GM21576 (cell line): ENCODE data around the gene PLEK.

Source experiments
- ATAC-seq: cut with Tn5 transposase; IDR thresholded peaks from one replicate; pipeline ENCODE4 v1.9.1; 2021; ENCODE audit warnings: mild to moderate bottlenecking, moderate library complexity; ENCODE audit not compliant: unreplicated experiment

The PLEK gene

DNA sequence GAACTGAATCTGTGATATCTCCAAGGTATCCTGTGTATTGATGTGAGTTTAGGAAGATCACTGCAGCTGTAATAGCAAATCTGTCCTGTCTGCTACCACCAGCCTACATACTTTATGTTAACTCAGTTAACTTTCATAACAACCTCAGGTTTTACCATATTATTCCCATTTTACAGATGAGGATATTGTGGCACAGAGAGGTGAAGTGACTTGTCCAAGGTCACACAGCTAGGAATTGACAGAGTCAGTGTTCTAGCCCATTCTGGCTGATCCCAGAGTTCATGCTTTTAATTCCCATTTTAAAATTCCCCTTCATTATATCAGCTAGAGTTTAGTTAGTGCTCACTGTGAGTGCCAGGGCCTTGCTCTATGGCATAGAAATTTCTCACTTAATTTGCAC lies 49.4 kb downstream of the PLEK start:
- no peak for ATAC-seq

DNA sequence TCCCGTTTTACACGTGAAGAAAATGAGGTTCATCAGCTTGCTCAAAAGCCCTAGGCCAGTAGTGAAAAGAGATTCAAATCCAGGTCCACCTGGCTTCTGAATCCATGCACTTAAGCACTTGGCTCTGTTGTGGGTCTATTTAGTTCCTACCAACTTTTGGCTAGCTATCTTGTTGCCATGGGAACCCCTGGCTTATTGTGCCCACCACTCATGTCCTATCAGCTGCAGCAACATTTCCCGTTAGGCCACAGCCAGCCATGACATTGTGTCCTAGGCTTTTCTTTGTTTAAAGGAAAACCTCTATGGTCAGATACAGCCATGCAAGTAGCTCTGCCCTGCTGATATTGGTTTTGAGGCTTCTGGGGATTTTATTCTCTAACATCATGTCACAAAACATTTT lies 49.8 kb downstream of the PLEK start:
- ATAC-seq: no peak

DNA sequence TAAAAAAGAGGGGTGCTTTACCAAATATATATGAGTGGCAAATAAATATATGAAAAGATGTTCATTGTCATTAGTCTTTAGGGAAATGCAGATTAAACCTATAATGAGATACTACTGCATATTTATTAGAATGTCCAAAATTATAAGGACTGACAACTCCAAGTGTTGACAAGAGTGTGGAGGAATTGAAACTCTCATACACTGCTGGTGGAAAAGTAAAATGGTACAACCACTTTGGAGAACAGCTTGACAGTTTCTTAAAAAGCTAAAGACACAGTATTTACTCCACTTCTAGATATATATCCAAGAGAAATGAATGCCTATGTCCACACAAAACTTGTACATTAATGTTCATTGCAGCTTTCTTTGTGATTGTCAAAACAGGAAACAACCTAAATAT lies 50.4 kb downstream of the PLEK start:
- ATAC-seq: no peak

DNA sequence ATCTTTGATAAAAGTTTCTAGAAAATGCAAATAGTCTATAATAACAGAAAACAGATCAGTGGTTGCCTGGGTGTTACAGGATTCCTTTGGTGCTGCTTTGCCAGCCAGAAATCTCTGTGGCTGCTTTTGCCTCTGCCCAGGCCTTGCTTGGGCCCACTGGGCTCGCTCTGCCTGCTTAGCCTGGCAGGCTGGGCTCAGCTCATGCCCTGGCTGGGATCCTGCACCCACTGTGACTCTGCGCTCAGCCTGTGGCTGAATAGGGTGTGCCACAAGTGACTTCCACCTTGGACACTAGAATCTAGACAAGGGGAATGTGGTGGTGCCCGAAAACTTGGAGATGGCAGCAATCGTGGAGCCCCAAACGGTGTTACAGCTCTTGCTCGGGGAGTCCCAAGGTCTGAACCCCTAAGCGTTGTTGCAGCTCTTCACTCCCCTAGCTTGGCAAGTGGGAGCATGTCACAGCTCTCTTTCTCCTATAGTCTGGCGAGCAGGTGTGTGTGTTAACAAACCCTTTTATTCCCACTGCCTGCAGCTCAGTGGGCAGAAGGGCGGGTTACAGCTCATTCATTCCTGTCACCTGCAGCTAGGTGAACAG lies 51.1 kb downstream of the PLEK start:
- no peak for ATAC-seq

DNA sequence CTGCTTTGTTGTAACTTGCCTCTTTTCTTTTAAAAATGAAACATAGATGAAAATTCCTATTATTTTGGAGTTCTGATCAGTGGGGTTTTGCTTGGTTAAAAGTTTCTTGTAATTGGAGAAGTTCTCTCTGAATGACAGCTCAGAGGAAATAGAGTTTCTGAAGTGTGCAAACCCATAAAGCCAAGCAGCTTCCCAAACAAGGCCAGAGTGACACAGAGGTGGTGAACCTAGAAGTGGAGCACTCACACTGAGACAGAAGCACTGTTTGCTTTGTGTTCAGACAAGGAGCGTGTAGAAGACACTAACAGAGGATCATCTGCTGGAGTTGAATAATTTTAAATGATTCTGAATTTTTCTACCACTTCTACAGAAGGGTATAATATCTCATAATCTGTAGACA lies 52.8 kb downstream of the PLEK start:
- ATAC-seq: no peak

DNA sequence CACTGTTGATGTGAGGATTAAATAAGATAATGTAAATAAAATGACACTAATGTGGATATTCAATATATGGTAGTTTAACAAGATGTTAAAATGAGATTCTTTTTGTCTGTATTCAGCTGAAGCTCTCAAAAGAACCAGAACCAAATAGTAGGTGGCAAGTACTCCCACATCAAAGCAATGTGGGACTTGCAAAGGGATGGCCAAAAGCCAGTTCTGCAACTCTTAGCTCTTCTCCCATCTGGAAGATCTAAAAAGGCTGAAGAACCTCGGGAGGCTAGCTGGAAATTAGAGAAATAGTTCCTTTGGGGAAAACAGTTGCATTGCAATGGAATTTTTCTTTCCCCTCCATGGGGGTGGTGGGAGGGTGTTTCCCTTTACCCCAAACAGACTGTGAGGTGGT lies 53.3 kb downstream of the PLEK start:
- ATAC-seq: no peak

DNA sequence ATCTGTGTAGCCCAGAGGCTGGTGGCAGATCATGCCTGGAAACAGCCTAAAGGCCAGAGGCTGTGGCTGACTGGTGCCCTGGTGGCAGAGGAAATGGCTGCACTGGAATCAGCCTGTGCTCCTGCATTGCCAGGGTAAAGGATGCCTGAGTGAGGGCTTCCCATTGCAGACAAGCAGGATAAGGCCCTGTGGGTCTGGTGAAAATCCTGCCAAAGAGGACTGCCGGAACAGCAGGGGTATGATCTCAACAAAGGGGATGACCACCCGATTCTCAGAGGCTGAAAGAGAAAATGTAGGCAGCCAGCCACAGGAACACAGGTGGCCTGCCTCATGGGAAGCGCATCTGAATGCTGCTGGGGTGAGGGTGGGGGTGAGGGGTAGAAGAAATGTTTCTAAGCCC lies 53.8 kb downstream of the PLEK start:
- peak; percentile 38 for ATAC-seq

DNA sequence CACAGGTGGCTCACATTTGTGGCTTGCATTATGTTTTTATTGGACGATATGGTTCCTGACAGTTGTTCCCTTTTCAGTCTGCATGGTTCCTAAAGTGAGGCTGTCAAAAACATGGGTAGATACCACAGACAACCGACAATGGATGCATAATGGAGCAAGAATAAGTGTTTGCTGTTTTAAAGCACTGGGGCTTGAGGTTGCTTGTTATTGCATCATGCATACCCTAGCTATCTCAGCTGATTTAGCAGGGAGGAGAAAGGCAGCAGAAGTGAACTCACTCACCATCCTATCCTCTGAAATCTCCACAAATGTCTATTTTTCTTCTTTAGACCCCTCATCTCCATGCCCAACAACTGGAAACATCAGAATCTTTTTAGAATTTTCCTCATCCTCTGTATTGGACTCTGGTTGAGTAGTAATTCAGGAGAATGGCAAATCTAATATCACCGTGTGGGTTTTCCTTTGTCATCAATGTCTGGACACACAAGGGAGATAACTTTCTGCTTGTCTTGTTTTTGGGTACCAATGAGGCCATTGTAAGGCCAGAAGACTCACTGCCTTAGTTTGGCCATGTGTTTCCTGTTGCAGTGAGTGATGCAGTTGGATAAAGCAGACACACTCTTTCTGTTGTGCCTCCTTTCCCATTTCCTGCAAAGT lies 55.3 kb downstream of the PLEK start:
- no peak for ATAC-seq

DNA sequence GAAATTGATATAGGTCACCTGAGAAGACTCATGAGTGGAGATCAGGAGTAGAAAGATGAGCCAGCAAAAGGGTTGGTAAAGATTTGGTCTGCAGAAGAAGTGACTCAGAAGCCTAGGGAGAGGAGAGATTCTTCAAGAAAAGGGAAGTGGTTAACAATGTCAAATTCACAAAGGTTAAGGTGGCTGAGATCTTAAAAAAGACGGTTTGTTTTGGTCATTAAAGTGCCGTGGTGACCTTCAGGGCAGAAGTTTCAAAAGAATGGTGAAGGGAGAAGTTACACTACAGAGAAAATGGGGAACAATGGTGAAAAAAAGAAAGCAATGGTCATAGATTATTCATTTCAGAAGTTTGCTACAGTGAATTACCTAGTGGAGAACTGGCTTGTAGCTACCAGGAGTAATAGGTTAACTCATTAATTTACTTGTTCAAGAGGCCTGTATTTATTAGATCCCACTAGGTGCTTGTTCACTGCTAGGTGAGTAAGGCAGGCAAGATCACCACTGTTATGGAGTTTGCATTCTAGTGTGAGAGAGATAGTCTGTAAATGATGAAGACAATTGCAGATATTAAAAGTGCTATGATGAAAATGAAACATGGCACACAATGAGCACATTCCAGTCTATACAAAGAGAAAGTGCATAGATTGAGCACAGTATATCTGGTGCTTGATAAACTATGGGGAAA lies 59.0 kb downstream of the PLEK start:
- ATAC-seq: peak; percentile 81

DNA sequence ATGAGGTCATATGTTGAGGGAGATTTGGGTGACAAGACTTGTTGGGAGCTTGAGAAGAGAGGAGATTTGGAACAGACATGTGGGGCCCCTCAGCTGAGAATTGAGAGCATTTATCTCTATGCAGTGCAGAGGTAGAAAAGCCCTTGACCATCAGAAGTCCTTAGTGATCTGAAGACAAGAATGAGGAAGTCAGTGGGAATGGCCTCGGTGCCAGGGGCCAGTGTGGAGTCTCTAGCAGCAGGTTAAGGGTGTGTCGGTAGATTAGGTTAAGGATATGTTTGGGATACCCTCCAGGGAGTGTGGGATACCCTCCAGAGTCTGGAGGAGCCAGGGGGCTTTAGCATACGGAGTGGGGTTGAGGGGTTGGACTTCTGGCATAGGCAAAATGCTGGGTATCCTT lies 60.4 kb downstream of the PLEK start:
- no peak for ATAC-seq

DNA sequence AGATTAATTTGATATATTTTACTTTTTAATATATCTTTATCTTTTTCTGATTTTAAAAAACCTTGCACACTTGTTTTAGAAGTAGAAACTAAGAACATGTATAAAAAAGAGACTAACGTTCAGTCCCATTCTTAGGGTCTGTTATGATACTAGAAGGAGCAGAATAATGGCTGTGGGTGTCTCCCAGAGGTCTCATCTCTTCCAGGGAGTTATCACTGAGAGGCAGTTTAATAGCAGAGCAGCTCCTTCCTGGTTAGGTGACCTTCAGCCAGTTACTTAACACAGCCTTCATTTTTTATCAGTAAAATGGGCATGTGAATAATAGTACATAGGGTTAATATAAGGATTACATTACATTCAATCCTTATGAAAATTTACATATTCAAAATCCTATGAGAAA lies 61.4 kb downstream of the PLEK start:
- ATAC-seq: no peak

DNA sequence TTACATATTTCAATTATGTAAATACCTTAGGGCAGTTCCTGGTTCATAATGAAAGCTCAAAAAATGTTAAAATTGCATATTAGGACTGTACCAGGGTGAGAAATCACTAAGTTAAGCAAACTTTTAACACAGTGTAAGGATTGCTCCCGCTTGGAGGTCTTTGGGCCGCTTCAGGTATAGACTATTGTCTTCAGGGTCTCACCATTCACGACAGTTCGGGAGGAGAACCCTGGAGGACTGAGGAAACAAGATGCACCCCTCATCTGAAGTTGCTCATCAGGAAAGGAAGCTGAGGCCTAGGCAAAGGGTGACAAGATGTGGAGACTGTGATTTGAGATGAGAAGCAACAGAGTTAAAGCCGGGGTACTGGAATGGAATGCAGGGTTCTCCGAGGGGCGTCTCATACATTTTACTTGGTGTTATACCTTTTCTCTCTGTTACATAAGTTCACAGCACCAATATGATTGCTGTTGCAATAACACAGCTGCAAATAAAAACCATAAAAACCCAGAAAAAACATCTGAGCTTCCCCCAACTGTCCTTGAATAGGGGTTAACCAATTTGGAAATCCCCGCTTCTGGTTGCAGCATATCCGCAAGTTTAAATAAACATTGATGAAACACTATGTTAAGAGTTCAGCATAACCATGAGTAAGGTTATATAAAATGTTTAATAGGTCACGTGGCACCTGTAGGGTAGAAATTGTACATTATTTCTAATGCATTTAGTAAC lies 61.9 kb downstream of the PLEK start:
- ATAC-seq: no peak

DNA sequence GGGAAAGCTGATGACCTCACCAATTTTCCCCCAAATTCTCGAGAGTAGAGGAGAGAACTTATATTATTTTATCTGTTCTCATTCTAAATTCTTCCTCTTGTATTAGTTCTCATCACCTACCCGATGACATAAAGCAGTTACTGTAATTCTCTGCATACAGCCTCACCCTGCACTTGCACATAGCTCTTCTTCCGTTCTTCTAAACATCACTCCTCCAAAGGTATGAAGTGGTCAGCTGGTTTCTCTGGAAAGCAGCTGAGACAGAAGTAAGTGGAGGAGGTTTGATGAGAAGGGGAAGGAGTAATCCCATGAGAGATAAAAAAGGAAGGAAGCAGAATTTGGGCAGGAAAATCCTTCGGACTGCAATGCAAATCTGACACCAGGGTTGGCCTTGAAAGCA lies 63.0 kb downstream of the PLEK start:
- ATAC-seq: no peak

DNA sequence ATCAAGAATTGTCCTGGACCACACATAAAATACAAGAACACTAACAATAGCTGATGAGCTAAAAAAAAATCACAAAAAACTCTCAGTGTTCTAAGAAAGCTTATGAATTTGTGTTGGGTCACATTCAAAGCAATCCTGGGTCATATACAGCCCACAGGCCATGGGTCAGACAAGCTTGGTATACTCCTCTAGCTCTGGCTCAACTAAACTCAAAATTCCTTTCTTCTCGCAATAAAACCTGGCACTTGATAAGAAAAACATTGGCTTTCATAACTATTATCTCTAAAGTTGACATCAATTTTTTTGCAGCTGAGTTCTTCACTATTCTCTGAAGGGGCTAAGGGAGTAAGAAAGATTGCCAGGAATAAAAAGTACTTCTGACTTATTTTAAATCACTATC lies 63.7 kb downstream of the PLEK start:
- no peak for ATAC-seq

DNA sequence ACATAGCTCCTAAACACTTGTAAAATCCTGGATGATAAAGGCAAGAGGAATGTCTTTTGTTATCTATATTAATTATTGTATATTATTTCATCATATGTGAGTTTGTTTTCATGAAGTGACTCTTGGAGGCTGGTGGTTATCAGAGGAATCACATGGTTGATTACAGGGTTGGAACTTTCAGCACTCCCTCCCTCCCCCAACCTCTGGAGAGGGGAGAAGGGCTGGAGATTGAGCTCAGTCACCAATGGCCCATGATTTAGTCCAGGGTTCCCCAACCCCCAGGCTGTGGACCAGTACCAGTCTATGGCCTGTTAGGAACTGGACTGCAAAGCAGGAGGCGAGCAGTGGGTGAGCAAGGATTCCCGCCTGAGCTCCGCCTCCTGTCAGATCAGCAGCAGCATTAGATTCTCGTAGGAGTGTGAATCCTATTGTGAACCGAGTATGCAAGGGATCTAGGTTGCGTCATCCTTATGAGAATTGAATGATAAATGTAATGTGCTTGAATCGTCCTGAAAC lies 64.3 kb downstream of the PLEK start:
- ATAC-seq: no peak

DNA sequence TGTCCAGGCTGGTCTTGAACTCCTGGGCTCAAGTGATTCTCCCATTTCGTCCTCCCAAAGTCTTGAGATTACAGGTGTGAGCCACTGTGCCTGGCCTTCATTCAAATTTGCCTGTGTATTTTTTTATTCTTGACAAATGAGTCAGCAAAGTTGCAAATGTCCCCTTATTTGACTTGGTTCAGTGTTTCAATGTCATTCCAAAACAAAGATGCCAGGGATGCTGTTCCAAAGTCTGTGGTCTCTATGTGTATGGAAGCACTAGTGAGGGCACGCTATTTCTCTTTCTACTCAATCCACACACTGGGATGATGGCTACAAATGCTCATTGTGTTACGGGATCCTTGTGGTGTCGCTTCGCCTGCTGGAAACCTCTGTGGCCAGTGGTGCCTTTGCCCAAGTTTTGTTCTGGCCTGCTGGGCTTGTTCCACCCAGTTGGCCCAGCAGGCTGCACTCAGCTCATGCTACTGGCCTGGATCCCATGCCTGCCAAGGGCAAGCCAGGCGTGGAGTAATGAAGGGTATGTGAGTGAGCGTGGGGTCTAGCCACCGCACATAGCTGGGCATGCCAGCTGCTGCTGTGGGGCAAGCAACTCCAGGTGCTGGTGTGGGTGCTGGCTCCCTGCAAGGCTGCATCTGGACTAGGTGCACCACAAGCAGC lies 66.4 kb downstream of the PLEK start:
- no peak for ATAC-seq

DNA sequence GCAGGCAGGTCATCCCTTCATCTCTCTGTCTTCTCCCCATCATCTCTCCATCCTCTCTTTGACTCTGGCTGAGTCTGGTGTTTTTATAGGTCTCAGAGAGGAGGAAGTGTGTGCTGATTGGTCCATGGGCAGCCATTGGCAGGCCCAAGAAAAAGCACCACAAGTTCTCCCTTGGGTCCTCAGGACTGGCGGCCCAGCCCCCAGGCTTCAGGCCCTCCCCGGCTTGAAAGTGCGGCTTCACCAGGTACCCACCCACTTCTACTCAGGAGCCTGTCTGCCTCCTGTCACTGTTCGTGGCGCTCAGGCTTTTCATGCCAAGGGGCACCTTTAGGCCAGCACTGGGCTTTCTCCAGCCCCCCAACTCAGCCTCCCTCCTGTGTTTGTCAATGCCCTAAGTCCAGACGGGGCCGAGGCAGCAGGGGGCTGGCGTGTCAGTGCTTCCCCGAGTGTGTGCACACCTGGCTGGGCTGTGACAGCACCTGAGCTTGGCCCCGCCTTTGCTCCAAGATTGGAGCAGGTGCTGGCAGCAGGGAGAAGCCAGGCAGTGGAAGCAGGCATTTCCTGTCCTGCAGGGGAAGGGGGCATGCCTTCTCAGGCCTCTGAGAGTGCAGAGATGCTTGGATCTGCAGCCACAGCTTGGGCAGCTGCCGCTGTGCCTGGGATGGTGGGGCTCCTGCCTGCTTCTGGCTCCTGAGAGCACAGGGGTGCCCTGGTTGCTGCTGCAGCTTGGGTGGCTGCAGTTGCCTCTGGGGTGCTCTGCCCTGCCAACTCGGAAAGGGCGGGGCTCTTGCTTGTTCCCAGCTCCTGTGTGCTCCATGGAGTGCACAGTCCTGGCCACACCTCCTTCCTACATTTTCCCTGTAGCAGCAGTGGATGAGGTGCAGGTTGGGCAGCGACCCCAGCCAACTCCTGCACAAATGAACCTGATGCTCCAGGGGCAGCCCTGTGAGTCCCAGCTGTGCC lies 67.9 kb downstream of the PLEK start:
- no peak for ATAC-seq

DNA sequence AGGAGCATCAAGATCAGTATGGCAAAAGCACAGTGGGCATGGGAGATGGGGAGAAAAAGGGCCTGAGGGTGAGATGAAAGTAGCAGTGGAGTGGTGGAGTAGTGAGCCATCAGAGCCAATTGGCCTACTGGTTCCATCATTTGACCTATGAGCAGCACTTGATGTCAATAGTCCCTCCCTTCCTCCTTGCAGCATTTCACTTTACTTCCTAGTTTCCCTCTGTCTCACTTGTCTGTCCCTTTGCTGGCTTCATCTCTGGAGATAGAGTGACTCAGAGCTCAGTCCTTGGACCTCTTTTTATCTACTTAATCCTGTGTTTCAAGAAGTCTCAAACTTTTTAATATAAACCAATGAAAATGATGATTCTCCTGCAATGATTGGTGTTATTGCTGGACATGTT lies 69.9 kb downstream of the PLEK start:
- ATAC-seq: no peak

DNA sequence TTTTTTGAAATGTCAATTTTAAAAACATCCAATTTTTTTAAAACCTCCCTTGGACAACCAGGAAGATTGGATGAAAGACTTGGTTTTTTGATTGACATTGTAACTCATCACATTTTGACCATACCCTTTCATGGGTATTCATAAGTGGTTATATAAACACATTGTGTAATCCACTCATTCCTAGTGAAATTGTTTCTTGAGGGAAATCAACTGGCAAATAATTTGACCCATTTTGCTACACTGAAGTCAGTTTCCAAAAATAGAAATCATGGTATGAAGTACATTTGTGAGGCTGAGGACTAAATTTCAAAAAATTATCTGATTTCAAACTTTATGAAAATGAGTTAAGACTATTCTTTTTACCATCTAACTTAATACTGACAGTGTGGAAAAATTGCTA lies 70.5 kb downstream of the PLEK start:
- ATAC-seq: no peak

DNA sequence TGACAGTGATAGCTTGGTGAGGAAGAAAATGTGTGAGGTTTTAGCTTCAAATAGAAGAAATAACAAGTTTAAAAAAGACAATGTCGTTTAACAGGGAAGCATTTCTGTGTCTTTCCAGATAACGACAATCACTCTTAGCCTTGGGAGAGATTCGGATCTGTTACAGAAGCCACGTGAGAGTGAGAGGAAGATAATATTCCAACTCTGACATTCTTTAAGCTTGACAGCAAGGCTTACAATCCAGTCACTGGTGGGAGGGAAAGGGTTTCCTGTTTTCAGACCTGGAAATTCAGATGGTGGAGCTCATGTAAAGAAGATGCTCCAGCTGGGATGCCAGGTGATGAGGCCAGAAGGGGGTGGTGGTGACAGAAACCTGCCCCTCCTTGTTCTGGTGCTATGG lies 71.2 kb downstream of the PLEK start:
- ATAC-seq: no peak
